GM21367 (cell line): ENCODE data around the gene ALX3.

Source experiments
- ATAC-seq: cut with Tn5 transposase; IDR thresholded peaks from one replicate; pipeline ENCODE4 v1.9.1; 2021; ENCODE audit not compliant: unreplicated experiment

Gene ALX3

GRCh38 chr1:110067479-110067892 lies 3.0 kb downstream of the ALX3 start:
- ATAC-seq: no peak

GRCh38 chr1:110065841-110066240 lies 4.6 kb downstream of the ALX3 start:
- no peak for ATAC-seq

- no peak for ATAC-seq
Measured at GRCh38 chr1:110064576-110065337, 5.7 kb downstream of the ALX3 start.

GRCh38 chr1:110063781-110064180 lies 6.7 kb downstream of the ALX3 start:
- ATAC-seq: no peak

GRCh38 chr1:110062612-110063011 lies 7.9 kb downstream of the ALX3 start:
- ATAC-seq: no peak

- no peak for ATAC-seq
Measured at GRCh38 chr1:110061341-110061740, 9.1 kb downstream of the ALX3 start.

GRCh38 chr1:110060662-110061060 lies 9.8 kb downstream of the ALX3 start:
- no peak for ATAC-seq

GRCh38 chr1:110060034-110060661 lies 10.3 kb downstream of the ALX3 start:
- ATAC-seq: no peak

GRCh38 chr1:110059133-110059863 lies 11.2 kb downstream of the ALX3 start:
- ATAC-seq: no peak

- no peak for ATAC-seq
Measured at GRCh38 chr1:110058591-110058990, 11.9 kb downstream of the ALX3 start.

GRCh38 chr1:110057963-110058518 lies 12.4 kb downstream of the ALX3 start:
- no peak for ATAC-seq

- ATAC-seq: no peak
Measured at GRCh38 chr1:110056776-110057175, 13.7 kb downstream of the ALX3 start.

GRCh38 chr1:110056285-110056683 lies 14.2 kb downstream of the ALX3 start:
- no peak for ATAC-seq

- no peak for ATAC-seq
Measured at GRCh38 chr1:110055493-110056284, 14.8 kb downstream of the ALX3 start.

- no peak for ATAC-seq
Measured at GRCh38 chr1:110053552-110054428, 16.7 kb downstream of the ALX3 start.

- ATAC-seq: no peak
Measured at GRCh38 chr1:110051262-110051648, 19.2 kb downstream of the ALX3 start.

- no peak for ATAC-seq
Measured at GRCh38 chr1:110050602-110051261, 19.7 kb downstream of the ALX3 start.

GRCh38 chr1:110049801-110050601 lies 20.5 kb downstream of the ALX3 start:
- no peak for ATAC-seq
